A549 (cell line): ENCODE results near the gene RNASE8. TPM values are rescaled to one million over a fixed set of nuclear protein-coding genes. Genes with fewer than 3 reads are reported as not detected.

Experiments
- ATAC-seq, 2 experiments: fragments of 200-7000 bp in 1 of 2; fragments of >200 bp in 1 of 2; cut with Nextera tagmentation in 1 of 2; cut with Tn5 transposase in 1 of 2; 3 replicates each; pipeline versions ENCODE4 v1.8.0 to v1.9.1; 2018 to 2020; ENCODE audit warnings: mild to moderate bottlenecking in 1 of 2, moderate library complexity in 1 of 2
- CTCF ChIA-PET: fragments of 300-600 bp; sonication (Branson Sonifier 250); formaldehyde crosslinking; extraction: SDS; loops from one replicate; lab custom pipeline; 2021; ENCODE audit warnings: antibody characterized with exemption, inconsistent platforms; lab: Yijun Ruan, JAX
- POLR2A ChIA-PET: fragments of 350-600 bp; formaldehyde crosslinking; extraction: SDS; loops from one replicate; lab custom pipeline; 2021; ENCODE audit warnings: antibody characterized with exemption, inconsistent platforms; lab: Yijun Ruan, JAX
- DNase-seq, 2 experiments: peaks; one replicate each; pipeline versions ENCODE4 v3.0.0 to v3.0.0-alpha.2; 2011 to 2016; ENCODE audit warnings: low read depth in 1 of 2, low spot score in 1 of 2
- FAIRE-seq: peaks from 2 replicates; lab custom pipeline; 2011; peaks lifted over from hg19 to GRCh38; lab: Jason Lieb, UNC
- H3K27ac ChIP-seq, 2 experiments: fragments of >200 bp; sonication (Bioruptor Twin); formaldehyde crosslinking; 3 replicates each; pipeline ENCODE4 v1.5.1; 2016 to 2017
- H3K4me1 ChIP-seq: fragments of >200 bp; sonication (Bioruptor Twin); formaldehyde crosslinking; 3 replicates; pipeline ENCODE4 v1.6.1; 2016
- H3K4me2 ChIP-seq: fragments of >200 bp; sonication (Bioruptor Twin); formaldehyde crosslinking; 3 replicates; pipeline ENCODE4 v1.6.1; 2016
- H3K4me3 ChIP-seq: fragments of >200 bp; sonication (Bioruptor Twin); formaldehyde crosslinking; 3 replicates; pipeline ENCODE4 v1.5.1; 2016
- H3K9me3 ChIP-seq: fragments of >200 bp; sonication (Bioruptor Twin); formaldehyde crosslinking; 3 replicates; pipeline ENCODE4 v1.6.1; 2016
- ATOH8 ChIP-seq: fragments of 250-450 bp; sonication (Bioruptor Pico); IDR thresholded peaks from 2 replicates; pipeline ENCODE4 v1.5.0; 2020; ENCODE audit warnings: low read depth, mild to moderate bottlenecking, moderate library complexity
- CBX2 ChIP-seq: fragments of 200-600 bp; sonication (generic); IDR thresholded peaks from 2 replicates; pipeline ENCODE4 v1.6.1; 2016; ENCODE audit warnings: low read depth, mild to moderate bottlenecking, borderline replicate concordance
- CBX8 ChIP-seq: fragments of 200-600 bp; sonication (generic); IDR thresholded peaks from 2 replicates; pipeline ENCODE4 v1.6.1; 2016
- CTCF ChIP-seq: fragments of >200 bp; sonication (Bioruptor Twin); formaldehyde crosslinking; IDR thresholded peaks from 3 replicates; pipeline ENCODE4 v1.5.1; 2016
- EHMT2 ChIP-seq: fragments of 200-600 bp; sonication (generic); IDR thresholded peaks from 2 replicates; pipeline ENCODE4 v1.6.1; 2016; ENCODE audit warnings: antibody characterized with exemption, low read depth, mild to moderate bottlenecking, moderate library complexity
- EP300 ChIP-seq, 2 experiments: fragments of >200 bp; sonication (Bioruptor Twin); formaldehyde crosslinking; IDR thresholded peaks; 2 replicates in 1 of 2; 3 replicates in 1 of 2; pipeline ENCODE4 v1.6.1; 2016 to 2017
- FOSB ChIP-seq: fragments of 250-450 bp; sonication (Bioruptor Pico); IDR thresholded peaks from 2 replicates; pipeline ENCODE4 v1.5.0; 2020; ENCODE audit warnings: mild to moderate bottlenecking, moderate library complexity
- FOXS1 ChIP-seq: fragments of 250-450 bp; sonication (Bioruptor Pico); IDR thresholded peaks from 2 replicates; pipeline ENCODE4 v1.5.0; 2020; ENCODE audit warnings: mild to moderate bottlenecking, moderate library complexity
- GATA3 ChIP-seq: IDR thresholded peaks from 2 replicates; pipeline ENCODE4 v1.6.1; 2012; ENCODE audit warnings: borderline replicate concordance
- HES2 ChIP-seq: fragments of >200 bp; sonication (Bioruptor Twin); formaldehyde crosslinking; IDR thresholded peaks from 2 replicates; pipeline ENCODE4 v1.6.1; 2016
- HOXA7 ChIP-seq: fragments of 250-450 bp; sonication (Bioruptor Pico); IDR thresholded peaks from 2 replicates; pipeline ENCODE4 v1.5.0; 2020; ENCODE audit warnings: mild to moderate bottlenecking, moderate library complexity
- HOXB5 ChIP-seq: fragments of 250-450 bp; sonication (Bioruptor Pico); IDR thresholded peaks from 2 replicates; pipeline ENCODE4 v1.5.0; 2020; ENCODE audit warnings: mild to moderate bottlenecking, moderate library complexity
- NFE2L2 ChIP-seq: fragments of 150-350 bp; conservative IDR thresholded peaks from 2 replicates; pipeline ENCODE4 v1.6.1; 2014; ENCODE audit warnings: low read length
- PHF8 ChIP-seq: fragments of 200-600 bp; sonication (generic); IDR thresholded peaks from 2 replicates; pipeline ENCODE4 v1.6.1; 2016; ENCODE audit warnings: low read depth, mild to moderate bottlenecking, antibody characterized with exemption, moderate library complexity, borderline replicate concordance
- RAD21 ChIP-seq, 2 experiments: fragments of >200 bp in 1 of 2; sonication (Bioruptor Twin) in 1 of 2; formaldehyde crosslinking in 1 of 2; IDR thresholded peaks in 1 of 2; conservative IDR thresholded peaks in 1 of 2; 2 replicates in 1 of 2; 3 replicates in 1 of 2; pipeline ENCODE4 v1.6.1; 2012 to 2018; ENCODE audit warnings: inconsistent platforms in 1 of 2
- RNF2 ChIP-seq: fragments of 200-600 bp; sonication (generic); IDR thresholded peaks from 2 replicates; pipeline ENCODE4 v1.6.1; 2016; ENCODE audit warnings: low read depth, mild to moderate bottlenecking, antibody characterized with exemption, moderate library complexity, borderline replicate concordance
- SMC3 ChIP-seq: fragments of >200 bp; sonication (Bioruptor Twin); formaldehyde crosslinking; IDR thresholded peaks from 3 replicates; pipeline ENCODE4 v1.6.1; 2018; ENCODE audit warnings: inconsistent platforms
- TP53 ChIP-seq: fragments of 250-450 bp; sonication (Bioruptor Pico); IDR thresholded peaks from 2 replicates; pipeline ENCODE4 v1.5.0; 2021; ENCODE audit warnings: mild to moderate bottlenecking, moderate library complexity
- ZC3H11A ChIP-seq: fragments of 450-650 bp; IDR thresholded peaks from 2 replicates; pipeline ENCODE4 v1.6.1; 2014; ENCODE audit warnings: antibody characterized with exemption, mild to moderate bottlenecking
- ZFP36 ChIP-seq: fragments of 450-650 bp; IDR thresholded peaks from 2 replicates; pipeline ENCODE4 v1.6.1; 2014; ENCODE audit warnings: borderline replicate concordance; ENCODE audit not compliant: partially characterized antibody
- ZNF302 ChIP-seq: fragments of 250-450 bp; sonication (Bioruptor Pico); IDR thresholded peaks from 2 replicates; pipeline ENCODE4 v1.9.0; 2021; ENCODE audit warnings: inconsistent platforms, mild to moderate bottlenecking, moderate library complexity
- ZSCAN20 ChIP-seq: fragments of 250-450 bp; sonication (Bioruptor Pico); IDR thresholded peaks from 2 replicates; pipeline ENCODE4 v1.8.0; 2022; ENCODE audit warnings: mild to moderate bottlenecking, moderate library complexity
- WGBS: methylation state at CpG from one replicate; pipeline ENCODE4 v1.1.6; 2017; ENCODE audit errors: missing lambda C conversion rate; 5-methylcytosine and 5-hydroxymethylcytosine counted together
- polyA plus RNA-seq, 4 experiments: library from polyadenylated mRNA; depleted of rRNA in 3 of 4; stranded (reverse); fragments of >200 nt; fragmentation: RNase III in 1 of 4; extraction: RNeasy Plus Mini Kit Qiagen cat#74134 plus additional on column Dnase treatment in 1 of 4; gene quantifications; 2 replicates in 3 of 4; 3 replicates in 1 of 4; pipeline ENCODE4 v1.2.3, GENCODE V29; 2011 to 2017

RNASE8 gene
- polyA plus RNA-seq, 2 of the 4 experiments (the other 2 are of a cell fraction), result not detected

GRCh38 chr14:21014761-21015190 lies 42.8 kb upstream of the RNASE8 start:
- WGBS, result 3% methylated on average over 4 of the region's 4 CpGs
- FAIRE-seq (no peak), ATAC-seq (peak; percentile 92 to 95)
- H3K27ac ChIP-seq, result no peak overlapping the region
- no peak overlapping the region for H3K4me3 ChIP-seq
- H3K9me3 ChIP-seq, result no peaks in the 10 kb centered on the region
- peak overlapping the region; percentile 45 for H3K4me2 ChIP-seq
- TF ChIP-seq SMC3, result peak; percentile 92
- TF ChIP-seq RAD21 (conservative IDR thresholded peaks at IDR 0.05 in 1 of 2, IDR thresholded peaks at IDR 0.05 in 1 of 2), result peak; percentile 90 to 96
- TF ChIP-seq CTCF, result peak; percentile 93
- TF ChIP-seq GATA3, result no peak
- TF ChIP-seq, all 56 proteins: peak for 3
- H3K4me1 ChIP-seq, result no peaks in the 10 kb centered on the region
- DNase-seq, result peak; percentile 76 to 86
- CTCF ChIA-PET, result interaction anchor here (0.5 to 16.3 kb wide), 50 partner anchors 9 to 669 kb away, joined by 3 to 323 read pairs (median 6); partner anchors contain the start of genes ARHGEF40, NDRG2, RNASE13 and RNASE7
- POLR2A ChIA-PET, result interaction anchor here (0.6 to 2.5 kb wide), 6 partner anchors 25 to 672 kb away, joined by 3 to 18 read pairs (median 4); no protein-coding TSS in a partner anchor

- ChIA-PET CTCF (interaction anchor here (0.5 to 16.3 kb wide), 45 partner anchors 8 to 462 kb away, joined by 3 to 323 read pairs (median 6); partner anchors contain the start of genes ARHGEF40, NDRG2, RNASE13 and RNASE7), POLR2A (interaction anchor here (0.6 to 2.5 kb wide), 5 partner anchors 54 to 672 kb away, joined by 3 to 18 read pairs (median 3); no protein-coding TSS in a partner anchor)
- ATAC-seq (no peak), DNase-seq (no peak), FAIRE-seq (no peak)
- Histone ChIP-seq H3K4me2 (no peak overlapping the region), H3K27ac (no peak overlapping the region), H3K9me3 (no peaks in the 10 kb centered on the region), H3K4me1 (no peaks in the 10 kb centered on the region), H3K4me3 (no peak overlapping the region)
- no peak for TF ChIP-seq ZNF302 (CRISPR knock-in tag)
- no peak for TF ChIP-seq RNF2
- TF ChIP-seq ATOH8 (CRISPR knock-in tag), result no peak
- TF ChIP-seq FOSB (CRISPR knock-in tag), result no peak
- TF ChIP-seq ZFP36, result no peak
- no peak for TF ChIP-seq EP300 (IDR thresholded peaks at IDR 0.05)
- no peak for TF ChIP-seq PHF8
- TF ChIP-seq CBX2, result no peak
- TF ChIP-seq NFE2L2, result no peak
- TF ChIP-seq FOXS1 (CRISPR knock-in tag), result no peak
- no peak for TF ChIP-seq HES2
- no peak for TF ChIP-seq HOXA7 (CRISPR knock-in tag)
- no peak for TF ChIP-seq TP53 (CRISPR knock-in tag)
- no peak for TF ChIP-seq HOXB5 (CRISPR knock-in tag)
- TF ChIP-seq CBX8, result no peak
- TF ChIP-seq ZSCAN20 (CRISPR knock-in tag), result no peak
- TF ChIP-seq EHMT2, result no peak
- no peak for TF ChIP-seq ZC3H11A
- 48% methylated on average over 6 of the region's 6 CpGs for WGBS
These were observed 42.3 kb upstream of the RNASE8 start for GRCh38 chr14:21015312-21015711.
